GM19023 (cell line): ENCODE data around the gene QARS1.

Source experiments
- ATAC-seq: cut with Tn5 transposase; IDR thresholded peaks from one replicate; pipeline ENCODE4 v1.9.1; 2021; ENCODE audit warnings: mild to moderate bottlenecking, moderate library complexity; ENCODE audit not compliant: unreplicated experiment

Gene QARS1

DNA sequence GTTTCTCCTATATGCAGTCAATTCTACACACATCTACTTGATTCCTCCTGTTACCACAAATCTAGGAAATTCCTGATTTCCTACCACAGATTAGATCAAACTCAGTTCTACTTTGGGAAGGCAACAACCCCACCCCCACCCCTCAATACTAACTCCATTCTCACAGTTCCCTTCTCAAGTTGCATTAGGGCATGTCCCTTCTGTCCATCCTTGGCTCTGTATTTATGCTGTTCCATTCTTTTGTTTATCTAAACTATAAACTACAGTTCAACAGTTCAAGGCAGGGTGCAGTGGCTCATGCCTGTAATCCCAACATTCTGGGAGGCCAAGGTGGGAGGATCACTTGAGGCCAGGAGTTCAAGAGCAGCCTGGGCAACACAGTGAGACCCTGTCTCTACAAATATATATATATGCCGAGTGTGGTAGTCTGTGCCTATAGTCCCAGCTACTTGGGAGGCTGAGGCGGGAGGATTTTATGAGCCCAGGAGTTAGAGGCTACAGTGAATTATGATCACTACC lies 50.2 kb downstream of the QARS1 start:
- no peak for ATAC-seq

DNA sequence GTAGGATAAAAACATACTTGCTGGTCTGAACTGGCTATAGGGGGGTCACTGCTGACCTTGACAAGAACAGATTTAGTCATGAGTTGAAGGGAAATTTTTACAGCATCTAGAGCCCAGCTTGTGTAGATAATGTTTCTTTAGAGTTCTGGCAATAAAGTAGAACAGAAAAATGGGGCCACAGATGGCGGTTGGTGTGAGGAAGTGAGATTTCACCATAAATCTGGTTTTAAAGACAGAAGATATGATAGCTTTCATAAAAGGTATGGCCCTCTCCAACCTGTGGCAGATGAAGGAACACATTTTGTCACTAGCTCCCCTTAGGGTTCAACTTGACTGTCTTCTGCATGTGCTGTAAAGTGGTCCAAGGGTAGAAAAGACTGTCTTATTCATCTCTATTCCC lies 51.0 kb downstream of the QARS1 start:
- ATAC-seq, result no peak
